Cortex of kidney (tissue), 1 donor: Measurements from ENCODE around the gene RAB20.
"Not testable (repeated sequence)": the region's sequence is repeated elsewhere in the genome, so short reads cannot be mapped to it uniquely, and the experiment has no call there.

Experiments used
- DNase-seq: peaks from one replicate; lab custom pipeline; 2025; lab: John Stamatoyannopoulos, UW

The RAB20 gene

GRCh38 chr13:110491869-110492678 lies 69.4 kb downstream of the RAB20 start:
- no peak for DNase-seq

DNA sequence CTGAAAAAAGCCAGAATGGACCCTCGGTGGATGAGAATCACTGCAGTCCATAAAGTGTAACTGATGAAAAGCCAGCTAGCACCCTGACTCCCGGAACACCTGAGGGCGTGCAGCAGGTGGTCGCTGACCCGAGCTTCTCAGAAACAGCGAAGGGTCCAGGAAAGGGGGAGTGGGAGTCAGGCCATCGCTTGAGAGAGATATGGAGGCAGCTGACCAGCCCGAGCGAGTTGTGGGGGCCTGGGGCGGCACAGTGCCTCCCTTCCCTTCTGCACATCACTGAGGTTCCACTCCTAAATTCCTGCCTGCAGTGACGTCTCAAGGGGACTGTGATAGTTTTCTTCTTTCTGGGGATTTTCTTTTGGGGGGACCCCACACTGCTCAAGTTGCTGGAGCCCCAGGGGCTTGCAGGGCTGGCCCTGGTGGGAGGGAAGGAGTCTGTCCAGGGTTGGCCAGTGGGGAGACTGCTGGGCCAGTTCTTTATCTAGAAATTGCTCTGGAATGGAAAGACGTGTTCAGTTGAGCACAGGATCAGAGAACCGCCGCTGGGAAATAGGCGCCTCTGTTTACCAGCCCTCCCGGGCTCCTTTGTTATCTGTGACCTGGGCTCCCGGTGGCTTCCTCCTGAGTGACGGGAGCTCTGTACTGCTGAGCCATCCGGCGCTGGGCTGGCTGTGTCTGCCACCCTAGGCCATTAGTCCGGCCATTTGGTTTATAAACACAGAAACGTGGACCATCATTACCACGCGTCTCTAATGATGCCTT lies 71.3 kb downstream of the RAB20 start:
- DNase-seq = no peak

DNA sequence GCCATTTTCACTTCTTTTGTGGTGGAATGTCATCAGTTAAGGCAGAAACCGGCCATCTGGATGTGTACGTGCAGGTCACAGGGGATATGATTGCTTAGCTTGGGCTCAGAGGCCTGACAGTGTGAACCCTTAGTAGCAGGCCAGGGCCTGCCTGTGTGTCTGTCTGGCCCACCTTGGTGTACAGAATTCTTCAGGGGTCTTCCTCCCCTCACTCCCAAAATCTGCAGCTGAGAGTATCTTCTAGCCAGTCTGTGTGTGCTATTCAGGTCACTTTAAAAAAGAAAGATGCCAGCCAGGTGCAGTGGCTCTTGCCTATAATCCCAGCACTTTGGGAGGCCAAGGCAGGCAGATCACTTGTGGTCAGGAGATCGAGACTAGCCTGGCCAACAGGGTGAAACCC lies 74.6 kb downstream of the RAB20 start:
- not testable (repeated sequence) for DNase-seq

GRCh38 chr13:110486061-110486715 lies 75.3 kb downstream of the RAB20 start:
- no peak for DNase-seq

DNA sequence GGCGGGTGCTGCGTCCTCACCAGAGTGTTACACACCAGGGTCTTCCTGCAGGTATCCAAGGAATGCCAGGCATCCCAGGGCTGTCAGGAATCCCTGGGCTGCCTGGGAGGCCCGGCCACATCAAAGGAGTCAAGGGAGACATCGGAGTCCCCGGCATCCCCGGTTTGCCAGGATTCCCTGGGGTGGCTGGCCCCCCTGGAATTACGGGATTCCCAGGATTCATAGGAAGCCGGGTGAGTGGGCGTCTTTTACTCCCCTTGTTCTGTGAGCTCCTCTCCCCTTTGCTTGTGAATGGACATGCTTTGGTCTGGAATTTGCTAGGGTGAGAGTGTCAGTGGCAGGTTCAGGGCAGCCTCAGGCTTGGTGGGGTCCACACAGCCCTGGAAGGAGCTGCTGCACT lies 75.9 kb downstream of the RAB20 start:
- no peak for DNase-seq

GRCh38 chr13:110484290-110485048 lies 77.1 kb downstream of the RAB20 start:
- no peak for DNase-seq

DNA sequence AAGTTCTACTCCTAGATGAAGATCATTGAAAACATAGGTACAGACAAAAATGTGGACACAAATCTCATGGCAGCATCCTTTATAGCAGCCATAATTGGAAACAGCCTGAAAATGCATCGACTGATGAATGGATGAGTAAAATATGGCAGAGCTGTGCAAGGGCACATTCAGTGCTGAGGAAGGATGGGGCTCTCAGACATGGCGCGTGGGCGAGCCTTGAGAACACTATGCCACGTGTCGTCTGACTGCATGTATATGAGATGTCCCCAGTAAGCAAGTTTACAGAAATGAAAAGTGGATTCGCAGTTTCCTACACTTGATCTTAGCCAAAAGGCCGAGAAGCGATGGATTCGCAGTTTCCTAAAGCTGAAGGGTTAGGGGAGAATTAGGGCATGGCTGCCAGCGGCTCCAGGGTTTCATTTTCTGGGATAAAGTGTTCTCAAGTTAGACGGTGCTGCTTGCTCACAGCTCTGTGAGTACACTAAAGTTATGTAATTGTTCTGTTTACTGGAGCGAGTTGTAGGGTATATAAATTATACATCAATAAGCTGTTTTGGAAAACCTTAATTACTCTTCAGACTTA lies 78.0 kb downstream of the RAB20 start:
- no peak for DNase-seq

- DNase-seq = no peak
These were observed 81.4 kb downstream of the RAB20 start for GRCh38 chr13:110480161-110480560.

DNA sequence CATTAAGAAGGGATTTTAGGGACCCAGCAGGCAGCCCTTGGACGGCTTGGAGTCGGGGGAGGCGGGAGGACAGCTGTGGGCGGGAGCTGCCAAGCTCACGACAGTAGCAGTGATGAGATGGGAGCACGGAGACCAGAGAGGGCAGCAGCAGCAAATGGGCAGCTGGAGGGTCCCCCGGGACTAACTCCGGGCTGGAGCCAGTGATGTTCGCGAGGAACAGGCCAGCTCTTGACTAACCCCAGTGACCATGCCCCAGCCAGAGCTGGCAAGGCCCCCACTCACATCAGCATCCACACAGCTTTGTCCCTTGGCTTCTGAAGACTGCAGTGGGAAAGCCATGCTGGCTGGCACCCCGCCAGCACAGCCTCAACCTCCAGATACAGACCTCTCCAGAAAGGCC lies 81.9 kb downstream of the RAB20 start:
- no peak for DNase-seq

GRCh38 chr13:110479215-110479545 lies 82.3 kb downstream of the RAB20 start:
- no peak for DNase-seq

DNA sequence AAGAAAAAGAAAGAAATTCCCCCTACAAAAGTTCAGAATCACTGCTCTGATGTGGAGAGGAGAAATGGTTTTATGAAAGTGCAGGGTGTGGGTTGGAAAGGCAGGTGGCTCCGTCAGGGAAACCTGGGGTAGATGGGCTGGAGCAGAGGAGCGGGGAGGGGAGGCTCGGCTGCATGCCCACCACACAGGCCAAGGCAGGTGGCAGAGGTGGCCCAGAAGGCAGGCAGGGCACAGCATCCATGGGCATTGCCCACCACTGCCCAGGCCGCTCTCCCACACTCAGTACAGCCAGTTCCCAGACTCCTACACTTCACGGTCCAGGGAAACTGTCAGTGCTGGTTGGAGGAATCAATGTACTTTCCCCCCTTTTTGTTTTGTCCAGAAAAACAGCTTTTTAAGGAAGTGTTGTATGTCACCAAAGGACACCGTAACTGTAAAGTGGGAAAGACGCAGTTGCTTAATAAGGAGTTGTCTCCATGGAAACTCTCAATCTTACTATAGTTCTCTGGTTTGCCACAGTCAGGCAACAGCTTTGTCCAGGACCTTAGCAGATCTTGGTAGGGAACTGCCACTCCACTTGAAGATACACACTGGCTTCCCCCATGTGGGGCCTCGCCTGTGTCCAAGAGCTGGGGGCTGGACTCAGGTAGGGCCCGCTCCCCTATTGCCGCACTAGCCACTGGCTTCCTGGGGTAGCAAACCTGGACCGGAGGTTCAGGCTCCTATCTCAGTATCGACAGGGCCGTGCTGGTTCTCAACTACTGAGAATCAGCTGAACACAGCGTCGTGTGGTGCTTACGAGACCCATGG lies 82.9 kb downstream of the RAB20 start:
- DNase-seq = no peak

DNA sequence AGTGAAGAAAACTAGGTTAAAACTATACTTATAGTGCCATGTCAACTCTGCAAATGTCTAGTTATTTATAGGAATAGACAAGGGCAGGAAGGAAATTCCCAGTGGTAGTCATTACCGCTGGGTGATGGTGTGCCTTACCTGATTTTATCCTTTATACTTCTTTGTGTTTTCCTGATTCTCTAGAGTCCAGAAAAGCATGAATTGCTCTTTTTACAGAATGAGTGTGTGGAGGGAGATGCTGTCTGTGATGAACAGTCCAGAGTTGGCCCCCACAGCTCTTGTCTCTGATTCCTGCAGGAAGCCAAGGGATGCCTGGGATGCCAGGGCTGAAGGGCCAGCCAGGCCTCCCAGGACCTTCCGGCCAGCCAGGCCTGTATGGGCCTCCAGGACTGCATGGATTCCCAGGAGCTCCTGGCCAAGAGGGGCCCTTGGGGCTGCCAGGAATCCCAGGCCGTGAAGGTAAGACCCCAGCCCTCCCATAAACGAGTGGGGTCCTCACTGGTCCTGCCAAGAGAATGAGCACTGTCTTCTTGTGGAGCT lies 83.7 kb downstream of the RAB20 start:
- no peak for DNase-seq

GRCh38 chr13:110476220-110476617 lies 85.3 kb downstream of the RAB20 start:
- DNase-seq = no peak

- no peak for DNase-seq
These were observed 85.8 kb downstream of the RAB20 start for GRCh38 chr13:110475550-110476219.

DNA sequence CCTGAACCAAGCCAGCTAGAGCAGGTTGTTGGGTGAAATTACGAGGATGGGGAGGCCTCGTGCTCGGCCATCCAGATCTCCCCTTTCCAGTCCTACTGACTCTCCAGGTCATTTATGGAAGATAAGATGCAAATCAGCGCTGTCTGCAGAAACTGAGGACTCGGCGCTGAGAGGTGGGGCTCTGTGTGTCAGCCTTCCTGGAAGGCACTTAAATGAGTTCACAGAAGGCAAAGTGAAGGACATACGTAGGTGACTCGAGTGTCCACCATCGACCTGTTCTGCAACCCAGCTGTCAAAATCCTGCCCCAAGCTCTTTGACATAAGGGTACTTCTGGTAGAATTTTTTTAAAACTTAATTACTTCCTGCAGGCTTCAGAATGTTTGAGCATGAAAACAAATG lies 86.4 kb downstream of the RAB20 start:
- no peak for DNase-seq

DNA sequence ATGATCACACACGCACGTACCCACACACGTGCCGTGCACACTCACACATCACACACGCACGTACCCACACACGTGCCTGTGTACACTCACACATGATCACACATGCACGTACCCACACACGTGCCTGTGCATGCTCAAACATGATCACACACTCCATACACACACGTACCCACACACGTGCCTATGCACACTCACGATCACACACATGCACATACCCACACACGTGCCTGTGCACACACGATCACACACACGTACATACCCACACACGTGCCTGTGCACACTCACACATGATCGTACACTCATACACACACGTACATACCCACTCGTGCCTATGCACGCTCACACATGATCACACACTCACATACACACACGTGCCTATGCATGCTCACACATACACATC lies 86.8 kb downstream of the RAB20 start:
- no peak for DNase-seq
